ENCODE measurements around the gene SNX18.
"Not testable (repeated sequence)": the region's sequence is repeated elsewhere in the genome, so short reads cannot be mapped to it uniquely, and the experiment has no call there.

Gene SNX18

DNA sequence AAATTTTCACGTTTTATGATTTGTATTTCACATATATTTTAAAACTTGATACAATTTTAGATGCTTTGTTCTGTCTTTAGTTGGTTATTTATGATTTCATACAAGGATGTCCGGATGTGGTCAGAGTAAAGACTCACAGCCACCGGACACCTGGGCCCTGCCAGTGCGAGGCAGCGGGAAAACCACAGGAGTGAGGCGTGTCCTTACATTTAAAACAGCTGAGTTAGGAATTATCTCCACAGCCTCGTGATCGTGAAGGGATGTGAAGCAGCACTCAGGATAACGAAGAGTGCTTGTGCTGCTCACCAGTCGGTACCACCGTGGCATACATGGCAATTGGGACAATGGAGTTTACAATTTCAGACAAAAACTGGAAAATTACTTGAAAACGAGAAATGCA lies 14.0 kb downstream of the SNX18 start:
- 75% methylated on average over 11 of the region's 12 CpGs for WGBS
- Histone ChIP-seq H3K9ac (ENCODE audit: low read depth, low read length) (no peak overlapping the region), H3K27me3 (ENCODE audit: insufficient read depth, low read length) (no peaks in the 10 kb centered on the region), H3K4me1 (ENCODE audit: insufficient read depth, low read length) (peaks cover 23% of the 10 kb centered on the region), H3K36me3 (ENCODE audit: insufficient read depth, low read length) (no peaks in the 10 kb centered on the region), H3K4me3 (ENCODE audit: low read length) (no peak overlapping the region), H3K9me3 (ENCODE audit: insufficient read depth, low read depth, low read length) (no peaks in the 10 kb centered on the region), H3K27ac (ENCODE audit: low read depth, low read length) (no peak overlapping the region)

DNA sequence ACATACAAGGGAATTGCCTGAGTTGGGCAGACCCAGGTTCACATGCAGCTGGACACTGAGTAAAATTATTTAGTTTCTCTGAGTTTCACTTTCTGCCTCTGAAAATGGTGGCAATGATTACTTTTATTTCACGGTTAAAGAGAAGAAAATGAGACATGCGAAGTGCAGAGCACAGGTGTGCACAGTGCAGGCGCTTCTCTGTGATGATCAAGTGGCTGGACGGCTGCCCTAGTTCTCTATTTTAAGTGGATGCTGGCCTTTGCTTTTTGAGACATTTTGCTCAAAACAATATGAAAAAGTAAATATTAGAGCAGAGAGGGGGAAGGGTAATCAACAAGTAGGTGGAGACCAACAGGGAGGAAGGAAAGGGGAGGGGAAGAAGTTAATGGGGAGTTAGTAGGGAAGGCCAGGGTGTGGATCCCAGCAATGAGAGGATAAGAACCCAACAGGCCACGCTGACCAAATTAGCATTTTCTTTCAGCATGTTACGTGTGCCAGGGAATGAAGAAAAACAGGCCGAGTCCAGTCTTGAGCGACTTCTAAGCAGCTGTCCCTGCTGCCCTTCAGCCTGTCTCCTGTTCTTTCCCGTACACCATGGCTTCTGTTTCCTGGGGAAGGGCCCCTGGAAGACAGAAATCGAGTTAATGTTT lies 16.1 kb downstream of the SNX18 start:
- Histone ChIP-seq H3K9me3 (ENCODE audit: insufficient read depth, low read depth, low read length) (no peaks in the 10 kb centered on the region), H3K4me1 (ENCODE audit: insufficient read depth, low read length) (peaks cover 23% of the 10 kb centered on the region), H3K27me3 (ENCODE audit: insufficient read depth, low read length) (no peaks in the 10 kb centered on the region), H3K4me3 (ENCODE audit: low read length) (peak overlapping the region; percentile 17; the same call in 1 of the 2 replicates), H3K27ac (ENCODE audit: low read depth, low read length) (peak overlapping the region; percentile 35; the same call in 1 of the 2 replicates), H3K36me3 (ENCODE audit: insufficient read depth, low read length) (no peaks in the 10 kb centered on the region), H3K9ac (ENCODE audit: low read depth, low read length) (peak overlapping the region; percentile 22; the same call in 1 of the 2 replicates)
- WGBS: 60% methylated on average over 9 of the region's 10 CpGs

DNA sequence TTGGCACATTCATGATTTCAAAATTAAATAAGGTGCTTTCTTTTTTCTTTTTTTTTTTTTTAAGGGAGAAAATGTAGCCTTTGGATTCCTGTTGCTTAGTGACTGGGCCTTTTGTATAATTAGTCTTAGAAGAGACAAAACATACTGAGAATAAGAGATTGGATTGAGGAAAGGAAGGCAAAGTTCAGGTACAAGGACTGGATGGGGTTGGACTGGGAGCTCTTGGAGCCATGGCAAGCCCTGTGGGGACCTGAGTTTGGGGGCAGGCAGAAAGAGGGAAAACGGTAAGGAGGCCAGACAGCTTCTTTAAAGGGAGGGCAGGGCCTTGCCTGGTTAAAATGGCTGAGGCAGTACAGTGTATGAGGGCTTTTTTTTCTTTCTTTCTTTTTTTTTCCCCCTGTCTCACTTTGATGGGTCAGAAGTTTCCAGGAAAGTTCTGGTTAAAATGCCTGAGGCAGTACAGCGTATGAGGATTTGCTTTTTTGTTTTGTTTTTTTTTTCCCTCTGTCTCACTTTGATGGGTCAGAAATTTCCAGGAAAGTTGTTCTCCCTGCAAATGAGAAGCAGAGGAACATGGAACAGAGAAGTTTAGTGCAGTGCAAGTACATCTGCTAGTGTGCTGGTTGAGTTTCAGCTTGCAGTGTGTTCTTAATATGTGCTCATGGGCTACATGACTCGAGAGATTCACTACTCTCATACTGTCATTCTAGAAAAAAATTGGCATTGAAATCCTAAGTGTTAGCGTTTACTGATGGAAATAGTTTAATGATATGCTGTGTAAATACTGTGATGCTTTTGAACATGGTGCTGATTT lies 16.8 kb downstream of the SNX18 start:
- H3K4me3 ChIP-seq (ENCODE audit: low read length): peak overlapping the region; percentile 17; the same call in 1 of the 2 replicates
- peak overlapping the region; percentile 35; the same call in 1 of the 2 replicates for H3K27ac ChIP-seq (ENCODE audit: low read depth, low read length)
- peaks cover 23% of the 10 kb centered on the region for H3K4me1 ChIP-seq (ENCODE audit: insufficient read depth, low read length)
- H3K36me3 ChIP-seq (ENCODE audit: insufficient read depth, low read length): no peaks in the 10 kb centered on the region
- H3K9ac ChIP-seq (ENCODE audit: low read depth, low read length): peak overlapping the region; percentile 22; the same call in 1 of the 2 replicates
- H3K9me3 ChIP-seq (ENCODE audit: insufficient read depth, low read depth, low read length): no peaks in the 10 kb centered on the region
- no peaks in the 10 kb centered on the region for H3K27me3 ChIP-seq (ENCODE audit: insufficient read depth, low read length)
- WGBS: 79% methylated on average over 3 of the region's 4 CpGs

DNA sequence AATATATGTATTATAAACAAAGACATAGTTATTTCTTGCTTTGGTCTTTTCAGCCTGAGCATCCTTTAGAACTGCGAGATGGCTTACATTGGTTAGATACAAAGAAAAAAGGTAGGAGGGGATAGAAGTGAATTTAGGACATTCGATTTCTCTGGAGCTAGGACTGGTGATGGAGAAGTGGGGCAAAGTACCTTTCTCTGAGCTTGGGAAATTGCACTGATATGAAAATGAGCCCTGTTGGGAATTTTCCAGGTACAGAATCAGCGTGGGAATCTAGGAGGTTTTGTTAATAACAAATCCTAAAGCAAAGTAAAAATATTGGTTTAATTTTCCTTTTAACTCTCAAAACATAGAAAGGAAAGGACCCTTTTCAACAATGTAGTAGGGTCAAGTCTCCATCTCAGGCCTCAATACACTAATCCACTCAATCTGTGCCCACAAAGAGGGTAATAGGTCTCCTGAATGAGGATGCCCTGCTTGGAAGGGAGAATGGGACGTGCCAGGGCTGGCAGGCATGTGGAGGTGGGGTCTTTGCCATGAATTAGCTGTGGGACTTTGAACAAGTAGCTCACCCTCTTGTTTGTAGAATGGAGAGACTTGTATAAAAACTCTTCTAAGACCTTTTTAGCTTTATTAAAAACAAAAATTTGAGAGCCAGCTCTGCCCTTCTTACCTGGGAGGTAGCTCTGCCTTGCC lies 17.7 kb downstream of the SNX18 start:
- H3K36me3 ChIP-seq (ENCODE audit: insufficient read depth, low read length): no peaks in the 10 kb centered on the region
- H3K9ac ChIP-seq (ENCODE audit: low read depth, low read length): no peak overlapping the region
- H3K4me3 ChIP-seq (ENCODE audit: low read length): no peak overlapping the region
- H3K27ac ChIP-seq (ENCODE audit: low read depth, low read length): no peak overlapping the region
- H3K27me3 ChIP-seq (ENCODE audit: insufficient read depth, low read length): no peaks in the 10 kb centered on the region
- H3K4me1 ChIP-seq (ENCODE audit: insufficient read depth, low read length): peaks cover 23% of the 10 kb centered on the region
- WGBS: 95% methylated on average over 3 of the region's 4 CpGs
- no peaks in the 10 kb centered on the region for H3K9me3 ChIP-seq (ENCODE audit: insufficient read depth, low read depth, low read length)

DNA sequence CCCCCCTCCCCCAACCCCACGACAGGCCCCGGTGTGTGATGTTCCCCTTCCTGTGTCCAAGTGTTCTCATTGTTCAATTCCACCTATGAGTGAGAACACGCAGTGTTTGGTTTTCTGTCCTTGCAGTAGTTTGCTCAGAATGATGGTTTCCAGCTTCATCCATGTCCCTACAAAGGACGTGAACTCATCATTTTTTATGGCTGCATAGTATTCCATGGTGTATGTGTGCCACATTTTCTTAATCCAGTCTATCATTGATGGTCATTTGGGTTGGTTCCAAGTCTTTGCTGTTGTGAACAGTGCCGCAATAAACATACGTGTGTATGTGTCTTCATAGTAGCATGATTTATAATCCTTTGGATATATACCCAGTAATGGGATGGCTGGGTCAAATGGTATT lies 18.8 kb downstream of the SNX18 start:
- peaks cover 23% of the 10 kb centered on the region for H3K4me1 ChIP-seq (ENCODE audit: insufficient read depth, low read length)
- not testable (repeated sequence) for H3K4me3 ChIP-seq (ENCODE audit: low read length); H3K27me3 ChIP-seq (ENCODE audit: insufficient read depth, low read length); H3K9me3 ChIP-seq (ENCODE audit: insufficient read depth, low read depth, low read length); H3K36me3 ChIP-seq (ENCODE audit: insufficient read depth, low read length); H3K9ac ChIP-seq (ENCODE audit: low read depth, low read length); H3K27ac ChIP-seq (ENCODE audit: low read depth, low read length)
- 99% methylated on average over 5 of the region's 6 CpGs for WGBS

DNA sequence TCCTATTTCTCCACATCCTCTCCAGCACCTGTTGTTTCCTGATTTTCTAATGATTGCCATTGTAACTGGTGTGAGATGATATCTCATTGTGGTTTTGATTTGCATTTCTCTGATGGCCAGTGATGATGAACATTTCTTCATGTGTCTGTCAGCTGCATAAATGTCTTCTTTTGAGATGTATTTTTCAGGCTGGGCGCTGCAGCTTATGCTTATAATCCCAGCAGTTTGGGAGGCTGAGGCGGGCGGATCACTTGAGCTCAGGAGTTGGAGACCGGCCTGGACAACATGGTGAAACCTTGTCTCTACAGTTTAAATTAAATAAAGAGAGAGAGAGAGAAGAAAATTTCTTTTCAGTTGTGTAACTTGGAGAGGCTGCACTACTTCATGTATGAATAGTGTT lies 19.3 kb downstream of the SNX18 start:
- H3K9me3 ChIP-seq (ENCODE audit: insufficient read depth, low read depth, low read length); H3K36me3 ChIP-seq (ENCODE audit: insufficient read depth, low read length); H3K4me3 ChIP-seq (ENCODE audit: low read length); H3K27ac ChIP-seq (ENCODE audit: low read depth, low read length); H3K9ac ChIP-seq (ENCODE audit: low read depth, low read length); H3K27me3 ChIP-seq (ENCODE audit: insufficient read depth, low read length): not testable (repeated sequence)
- H3K4me1 ChIP-seq (ENCODE audit: insufficient read depth, low read length): peaks cover 18% of the 10 kb centered on the region
- 78% methylated on average over 3 of the region's 4 CpGs for WGBS

DNA sequence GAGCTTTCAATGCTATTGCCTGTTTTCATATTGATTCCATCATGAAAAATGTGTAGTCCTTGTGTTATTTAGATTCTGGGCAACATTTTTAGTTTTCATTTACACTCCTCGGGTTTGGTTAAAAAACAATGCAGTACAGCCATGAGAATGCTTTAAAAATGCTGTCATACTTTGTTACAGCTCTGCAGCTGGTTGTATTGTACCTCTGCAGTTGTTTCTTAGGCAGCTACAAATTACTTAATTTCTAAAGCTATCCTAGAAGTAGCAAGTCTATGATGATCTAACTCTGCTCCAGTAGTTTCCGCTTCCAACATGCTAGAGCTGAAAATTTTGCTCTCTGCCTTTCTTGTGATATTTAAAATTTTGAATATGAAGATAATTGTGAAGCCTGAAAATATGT lies 20.2 kb downstream of the SNX18 start:
- H3K4me1 ChIP-seq (ENCODE audit: insufficient read depth, low read length): peaks cover 17% of the 10 kb centered on the region
- no peaks in the 10 kb centered on the region for H3K9me3 ChIP-seq (ENCODE audit: insufficient read depth, low read depth, low read length)
- no peak overlapping the region for H3K4me3 ChIP-seq (ENCODE audit: low read length)
- H3K27me3 ChIP-seq (ENCODE audit: insufficient read depth, low read length): no peaks in the 10 kb centered on the region
- WGBS: 98% methylated on average over 2 of the region's 2 CpGs
- H3K36me3 ChIP-seq (ENCODE audit: insufficient read depth, low read length): no peaks in the 10 kb centered on the region
- H3K27ac ChIP-seq (ENCODE audit: low read depth, low read length): no peak overlapping the region
- H3K9ac ChIP-seq (ENCODE audit: low read depth, low read length): no peak overlapping the region

DNA sequence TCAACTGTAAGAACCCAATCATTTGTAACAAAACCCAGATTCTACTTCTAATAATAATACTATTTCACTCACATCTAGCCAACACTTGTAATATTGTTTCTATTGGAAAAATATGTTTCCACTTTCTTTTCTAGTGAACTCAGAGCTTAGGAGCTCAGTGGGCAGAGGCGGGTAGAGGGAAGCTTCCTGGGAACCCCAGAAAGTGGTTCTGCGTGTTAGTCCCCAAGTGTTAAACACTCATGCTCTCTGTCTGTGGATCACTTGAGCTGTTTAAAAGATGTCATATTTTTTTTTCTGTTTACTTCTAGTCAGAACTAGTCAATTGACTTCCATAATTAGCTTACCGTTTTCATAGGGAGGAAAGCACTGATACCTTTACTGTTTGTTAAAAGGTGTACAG lies 20.6 kb downstream of the SNX18 start:
- 91% methylated on average over 3 of the region's 3 CpGs for WGBS
- no peaks in the 10 kb centered on the region for H3K9me3 ChIP-seq (ENCODE audit: insufficient read depth, low read depth, low read length)
- no peak overlapping the region for H3K4me3 ChIP-seq (ENCODE audit: low read length)
- H3K27ac ChIP-seq (ENCODE audit: low read depth, low read length): no peak overlapping the region
- peaks cover 15% of the 10 kb centered on the region for H3K4me1 ChIP-seq (ENCODE audit: insufficient read depth, low read length)
- H3K9ac ChIP-seq (ENCODE audit: low read depth, low read length): no peak overlapping the region
- H3K27me3 ChIP-seq (ENCODE audit: insufficient read depth, low read length): no peaks in the 10 kb centered on the region
- H3K36me3 ChIP-seq (ENCODE audit: insufficient read depth, low read length): no peaks in the 10 kb centered on the region

DNA sequence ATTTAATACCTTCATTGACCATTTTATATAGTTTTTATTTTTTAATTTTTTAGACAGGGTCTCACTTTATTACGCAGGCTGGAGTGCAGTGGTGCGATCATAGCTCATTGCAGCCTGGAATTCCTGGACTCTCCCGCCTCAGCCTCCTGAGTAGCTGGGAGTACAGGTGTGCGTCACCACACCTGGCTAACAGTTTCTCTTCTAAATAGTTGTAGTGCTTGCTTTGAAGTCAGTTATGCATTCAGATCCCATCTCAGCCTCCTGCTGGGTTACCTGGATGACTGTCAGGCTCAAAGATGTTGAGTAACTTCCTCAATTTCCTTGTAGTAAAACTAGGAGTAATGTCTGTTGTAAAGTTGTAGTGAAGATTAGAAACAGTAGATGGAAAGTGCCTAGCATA lies 21.4 kb downstream of the SNX18 start:
- Histone ChIP-seq H3K9ac (ENCODE audit: low read depth, low read length) (no peak overlapping the region), H3K9me3 (ENCODE audit: insufficient read depth, low read depth, low read length) (no peaks in the 10 kb centered on the region), H3K36me3 (ENCODE audit: insufficient read depth, low read length) (no peaks in the 10 kb centered on the region), H3K27me3 (ENCODE audit: insufficient read depth, low read length) (no peaks in the 10 kb centered on the region), H3K27ac (ENCODE audit: low read depth, low read length) (no peak overlapping the region), H3K4me1 (ENCODE audit: insufficient read depth, low read length) (peaks cover 7% of the 10 kb centered on the region), H3K4me3 (ENCODE audit: low read length) (no peak overlapping the region)
- 97% methylated on average over 4 of the region's 4 CpGs for WGBS

DNA sequence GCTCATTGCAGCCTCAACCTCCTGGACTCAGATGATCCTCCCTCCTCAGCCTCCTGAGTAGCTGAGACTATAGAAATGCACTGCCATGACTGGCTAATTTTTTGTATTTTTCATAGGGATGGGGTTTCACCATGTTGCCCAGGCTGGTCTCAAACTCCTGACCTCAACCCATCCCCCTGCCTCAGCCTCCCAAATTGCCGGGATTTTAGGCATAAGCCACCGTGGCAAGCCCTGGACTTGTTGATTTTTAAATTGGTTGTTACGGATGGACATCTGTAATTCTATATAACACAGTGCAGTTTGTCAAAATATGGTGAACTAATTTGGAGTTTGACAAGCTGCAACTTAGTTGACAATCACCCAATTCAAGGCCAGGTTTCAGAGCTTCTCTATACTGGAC lies 22.7 kb downstream of the SNX18 start:
- no peaks in the 10 kb centered on the region for H3K36me3 ChIP-seq (ENCODE audit: insufficient read depth, low read length)
- no peaks in the 10 kb centered on the region for H3K4me1 ChIP-seq (ENCODE audit: insufficient read depth, low read length)
- no peak overlapping the region for H3K4me3 ChIP-seq (ENCODE audit: low read length)
- no peaks in the 10 kb centered on the region for H3K9me3 ChIP-seq (ENCODE audit: insufficient read depth, low read depth, low read length)
- H3K27ac ChIP-seq (ENCODE audit: low read depth, low read length): no peak overlapping the region
- WGBS: 100% methylated on average over 1 of the region's 3 CpGs
- no peak overlapping the region for H3K9ac ChIP-seq (ENCODE audit: low read depth, low read length)
- H3K27me3 ChIP-seq (ENCODE audit: insufficient read depth, low read length): no peaks in the 10 kb centered on the region
